Kidney (tissue), 14 donors: ENCODE results near the gene CYB5R4. TPM values are rescaled to one million over a fixed set of nuclear protein-coding genes. Genes with fewer than 3 reads are reported as not detected.

ENCODE experiments used
- DNase-seq, 5 donors: peaks; one replicate each; pipeline ENCODE4 v3.0.0-alpha.2; 2013 to 2020
- FAIRE-seq: peaks from 2 replicates; lab custom pipeline; 2012; peaks lifted over from hg19 to GRCh38; lab: Jason Lieb, UNC
- H3K27ac ChIP-seq, 2 donors: one replicate each; pipeline ENCODE4 v1.7.0; 2013; ENCODE audit warnings: low read depth in 2 of 2, low read length in 2 of 2, inconsistent platforms in 1 of 2
- H3K27me3 ChIP-seq: one replicate; pipeline ENCODE4 v1.7.1; 2013; ENCODE audit warnings: low read length, inconsistent platforms; ENCODE audit not compliant: control insufficient read depth, insufficient read depth
- H3K36me3 ChIP-seq, 3 donors: one replicate each; pipeline versions ENCODE4 v1.7.0 to v1.7.1; 2013; ENCODE audit warnings: low read length in 3 of 3, control low read depth in 1 of 3, inconsistent platforms in 1 of 3; ENCODE audit not compliant: insufficient read depth in 3 of 3, control insufficient read depth in 2 of 3
- H3K4me1 ChIP-seq, 3 donors: one replicate each; pipeline versions ENCODE4 v1.7.0 to v1.7.1; 2013; ENCODE audit warnings: low read length in 3 of 3, inconsistent platforms in 1 of 3, low read depth in 1 of 3; ENCODE audit not compliant: control insufficient read depth in 2 of 3, insufficient read depth in 2 of 3
- H3K4me3 ChIP-seq, 3 donors: one replicate each; pipeline versions ENCODE4 v1.7.0 to v1.8.1; 2013; ENCODE audit warnings: low read length in 3 of 3, control low read depth in 1 of 3, inconsistent platforms in 1 of 3
- H3K9ac ChIP-seq, 3 donors: one replicate each; pipeline versions ENCODE4 v1.7.0 to v1.7.1; 2013; ENCODE audit warnings: low read length in 3 of 3, control low read depth in 1 of 3, inconsistent platforms in 1 of 3
- H3K9me3 ChIP-seq, 3 donors: one replicate each; pipeline versions ENCODE4 v1.7.0 to v1.7.1; 2013; ENCODE audit warnings: low read length in 3 of 3, control low read depth in 1 of 3, inconsistent platforms in 1 of 3; ENCODE audit not compliant: control insufficient read depth in 2 of 3, insufficient read depth in 1 of 3
- CTCF ChIP-seq: IDR thresholded peaks from 3 replicates; pipeline ENCODE4 v1.5.1; 2012; ENCODE audit warnings: mild to moderate bottlenecking, moderate library complexity, borderline replicate concordance; ENCODE audit not compliant: insufficient read depth; ENCODE audit errors: extremely low read depth
- intact Hi-C: fragments of 100-400 bp; cut with DNase I; formaldehyde crosslinking; loops from one replicate; pipeline ENCODE4 v1.11.1; 2022
- polyA plus RNA-seq: library from polyadenylated mRNA; stranded (reverse); fragments of 350-450 nt; fragmentation: Illumina TruSeq; extraction: RNeasy Lipid Tissue Mini Kit (QIAGEN cat#74804); gene quantifications from one replicate; pipeline ENCODE4 v1.2.3, GENCODE V29; 2014; ENCODE audit warnings: low read depth, low replicate concordance; ENCODE audit not compliant: insufficient read depth
- total RNA-seq: library from RNA; stranded (reverse); fragmentation: NEBNext Ultra II Directional; extraction: Animal tissue kit (Norgen Biotek cat#: 25700); gene quantifications from one replicate; pipeline ENCODE4 v1.2.1, GENCODE V29; 2021
- donor health status: control.
- donor health status: control.
- donor health status: control.
- donor health status: control.
- donor health status: control.
- donor health status: DM: yes; HTN: yes; CAD: no.
- donor health status: Normal renal cell carcinoma (clear cell type).

Gene CYB5R4
- total and polyA plus RNA-seq, 2 donors from 2014 or later: 8.0 to 18.7 TPM

GRCh38 chr6:83958241-83958685, 98.8 kb downstream of the CYB5R4 start:
- Histone ChIP-seq H3K9ac (no peak overlapping the region), H3K27ac (no peak overlapping the region), H3K27me3 (no peaks in the 10 kb centered on the region), H3K36me3 (no peaks in the 10 kb centered on the region), H3K4me3 (no peak overlapping the region), H3K4me1 (no peaks in the 10 kb centered on the region), H3K9me3 (no peaks in the 10 kb centered on the region)
- FAIRE-seq (no peak), DNase-seq (no peak)
- intact Hi-C loops: no loop called here
- no peak for TF ChIP-seq CTCF

- Histone ChIP-seq H3K4me3 (no peak overlapping the region), H3K36me3 (no peaks in the 10 kb centered on the region), H3K9me3 (no peaks in the 10 kb centered on the region), H3K4me1 (no peaks in the 10 kb centered on the region), H3K9ac (no peak overlapping the region), H3K27me3 (no peaks in the 10 kb centered on the region), H3K27ac (no peak overlapping the region)
- FAIRE-seq: no peak
- no peak for TF ChIP-seq CTCF
- no peak for DNase-seq
- intact Hi-C loops: no loop called here
These were observed 101.2 kb downstream of the CYB5R4 start for GRCh38 chr6:83960664-83961063.

DNA sequence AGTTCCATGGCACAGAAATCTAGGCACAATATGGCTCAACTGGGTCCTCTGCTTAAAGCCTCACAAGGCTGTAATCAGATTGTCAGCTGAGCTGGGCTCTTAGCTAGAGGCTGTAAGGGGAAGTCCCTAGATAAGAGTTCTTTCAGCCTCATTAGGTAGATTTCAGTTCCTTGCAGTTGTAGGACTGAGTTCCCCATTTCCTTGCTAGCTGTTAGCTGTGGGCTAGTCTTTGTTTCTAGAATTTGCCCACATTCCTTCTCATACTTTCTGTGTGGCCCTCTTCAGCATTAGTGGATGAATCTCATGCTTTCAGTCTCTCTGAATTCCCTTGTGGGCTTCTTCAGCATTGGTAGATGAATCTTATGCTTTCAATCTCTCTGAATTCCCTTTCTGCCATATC, 103.1 kb downstream of the CYB5R4 start:
- Histone ChIP-seq H3K36me3 (no peaks in the 10 kb centered on the region), H3K4me3 (no peak overlapping the region), H3K4me1 (no peaks in the 10 kb centered on the region), H3K27me3 (no peaks in the 10 kb centered on the region), H3K27ac (no peak overlapping the region), H3K9ac (no peak overlapping the region), H3K9me3 (no peaks in the 10 kb centered on the region)
- TF ChIP-seq CTCF: no peak
- FAIRE-seq: no peak
- DNase-seq: no peak
- intact Hi-C loops: no loop called here

GRCh38 chr6:83966539-83966938, 107.0 kb downstream of the CYB5R4 start:
- Histone ChIP-seq H3K4me3 (no peak overlapping the region), H3K9me3 (no peaks in the 10 kb centered on the region), H3K9ac (no peak overlapping the region), H3K4me1 (no peaks in the 10 kb centered on the region), H3K27ac (no peak overlapping the region), H3K27me3 (no peaks in the 10 kb centered on the region), H3K36me3 (no peaks in the 10 kb centered on the region)
- no peak for TF ChIP-seq CTCF
- DNase-seq (no peak), FAIRE-seq (no peak)
- intact Hi-C loops: no loop called here
